ENCODE results near the gene COL15A1.

COL15A1 gene

DNA sequence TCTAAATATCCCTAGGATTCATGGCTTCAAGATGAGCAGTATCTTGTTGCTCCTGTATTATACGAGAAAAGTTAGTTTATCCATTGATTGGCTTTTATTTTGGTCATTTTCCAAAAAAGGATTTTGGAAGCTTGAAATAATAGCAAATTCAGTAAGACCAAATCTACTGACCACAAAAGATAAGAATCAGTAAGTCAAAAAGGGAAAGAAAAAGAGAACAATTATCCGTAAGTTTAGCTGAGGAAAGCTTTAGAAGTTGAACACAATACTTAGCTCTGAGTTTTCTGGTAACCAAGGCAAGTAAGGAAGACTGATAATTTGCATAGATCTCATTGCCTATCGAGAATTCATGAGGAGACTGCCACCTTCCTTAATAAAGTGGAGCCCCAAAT, 170.3 kb downstream of the COL15A1 start:
- Histone ChIP-seq H3K9me3 (replicated peaks; ENCODE audit: insufficient read depth, low read length) (no peaks in the 10 kb centered on the region), H3K36me3 (replicated peaks; ENCODE audit: insufficient read depth, low read length) (no peaks in the 10 kb centered on the region), H3K9ac (ENCODE audit: low read length) (no peak overlapping the region), H3K27ac (ENCODE audit: low read length) (no peak overlapping the region), H2AFZ (ENCODE audit: low read length) (no peak overlapping the region), H3F3A (ENCODE audit: insufficient read depth, low read length) (peaks cover 6% of the 10 kb centered on the region; the same call in 1 of the 2 replicates), H4K20me1 (ENCODE audit: insufficient read depth, low read length) (no peaks in the 10 kb centered on the region), H3K9me2 (replicated peaks; ENCODE audit: insufficient read depth, low read length) (no peaks in the 10 kb centered on the region), H3K27me3 (replicated peaks; ENCODE audit: insufficient read depth, low read length) (no peaks in the 10 kb centered on the region), H3K79me2 (ENCODE audit: low read length) (no peaks in the 10 kb centered on the region), H3K4me3 (ENCODE audit: low read length) (no peak overlapping the region), H3K4me1 (ENCODE audit: low read length) (peaks cover 15% of the 10 kb centered on the region), H3K4me2 (ENCODE audit: low read depth, low read length) (no peak overlapping the region)
- TF ChIP-seq CTCF (IDR thresholded peaks at IDR 0.05; ENCODE audit: low read length) (no peak), EZH2 (optimal IDR thresholded peaks at IDR 0.05; ENCODE audit: low read depth, low read length) (no peak), EZH2phosphoT487 (IDR thresholded peaks at IDR 0.05; ENCODE audit: low read length) (no peak)
- no peak for DNase-seq

GRCh38 chr9:99114846-99115500, 171.3 kb downstream of the COL15A1 start:
- H3K9me2 ChIP-seq (replicated peaks; ENCODE audit: insufficient read depth, low read length), result no peaks in the 10 kb centered on the region
- no peak for TF ChIP-seq CTCF (IDR thresholded peaks at IDR 0.05; ENCODE audit: low read length)
- no peak for TF ChIP-seq EZH2phosphoT487 (IDR thresholded peaks at IDR 0.05; ENCODE audit: low read length)
- TF ChIP-seq EZH2 (optimal IDR thresholded peaks at IDR 0.05; ENCODE audit: low read depth, low read length), result no peak

DNA sequence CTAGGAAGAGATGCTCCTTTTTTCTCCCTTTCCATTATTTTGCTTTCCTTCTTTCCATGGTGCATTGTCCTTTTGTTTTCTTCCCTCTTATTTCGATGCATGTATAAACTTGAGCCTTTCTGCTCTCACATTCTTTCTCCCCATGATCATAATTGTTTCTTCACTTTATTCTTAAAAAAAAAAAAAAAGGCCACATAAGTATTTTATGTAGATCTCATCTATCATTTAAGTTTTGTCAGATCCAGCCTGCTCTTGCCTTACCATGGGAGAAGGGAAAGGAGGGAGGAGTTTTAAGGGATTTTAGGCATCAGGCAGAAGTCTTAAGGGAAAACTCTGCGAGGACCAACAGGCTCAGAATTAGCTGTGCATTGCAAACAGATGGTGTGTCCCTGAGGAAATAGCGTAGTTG, 172.3 kb downstream of the COL15A1 start:
- no peak overlapping the region for H2AFZ ChIP-seq (ENCODE audit: low read length)
- no peaks in the 10 kb centered on the region for H3K27me3 ChIP-seq (replicated peaks; ENCODE audit: insufficient read depth, low read length)
- no peaks in the 10 kb centered on the region for H4K20me1 ChIP-seq (ENCODE audit: insufficient read depth, low read length)
- no peaks in the 10 kb centered on the region for H3K9me3 ChIP-seq (replicated peaks; ENCODE audit: insufficient read depth, low read length)
- no peaks in the 10 kb centered on the region for H3K9me2 ChIP-seq (replicated peaks; ENCODE audit: insufficient read depth, low read length)
- H3K27ac ChIP-seq (ENCODE audit: low read length), result no peak overlapping the region
- no peak overlapping the region for H3K4me3 ChIP-seq (ENCODE audit: low read length)
- H3K79me2 ChIP-seq (ENCODE audit: low read length), result no peaks in the 10 kb centered on the region
- no peak overlapping the region for H3K9ac ChIP-seq (ENCODE audit: low read length)
- DNase-seq, result no peak
- no peak overlapping the region for H3K4me2 ChIP-seq (ENCODE audit: low read depth, low read length)
- H3K4me1 ChIP-seq (ENCODE audit: low read length), result peaks cover 21% of the 10 kb centered on the region
- H3F3A ChIP-seq (ENCODE audit: insufficient read depth, low read length), result peaks cover 8% of the 10 kb centered on the region; the same call in 1 of the 2 replicates
- no peaks in the 10 kb centered on the region for H3K36me3 ChIP-seq (replicated peaks; ENCODE audit: insufficient read depth, low read length)
- TF ChIP-seq EZH2phosphoT487 (IDR thresholded peaks at IDR 0.05; ENCODE audit: low read length) (no peak), CTCF (IDR thresholded peaks at IDR 0.05; ENCODE audit: low read length) (no peak), EZH2 (optimal IDR thresholded peaks at IDR 0.05; ENCODE audit: low read depth, low read length) (no peak)

More at GRCh38 chr9:99114846-99115500, 171.3 kb downstream of the COL15A1 start:
- Histone ChIP-seq H3K9me3 (replicated peaks; ENCODE audit: insufficient read depth, low read length) (no peaks in the 10 kb centered on the region), H4K20me1 (ENCODE audit: insufficient read depth, low read length) (no peaks in the 10 kb centered on the region), H3K79me2 (ENCODE audit: low read length) (no peaks in the 10 kb centered on the region), H3F3A (ENCODE audit: insufficient read depth, low read length) (peaks cover 8% of the 10 kb centered on the region; the same call in 1 of the 2 replicates), H3K9ac (ENCODE audit: low read length) (no peak overlapping the region), H3K36me3 (replicated peaks; ENCODE audit: insufficient read depth, low read length) (no peaks in the 10 kb centered on the region), H3K27ac (ENCODE audit: low read length) (no peak overlapping the region), H3K27me3 (replicated peaks; ENCODE audit: insufficient read depth, low read length) (no peaks in the 10 kb centered on the region), H3K4me1 (ENCODE audit: low read length) (peaks cover 21% of the 10 kb centered on the region), H2AFZ (ENCODE audit: low read length) (no peak overlapping the region), H3K4me2 (ENCODE audit: low read depth, low read length) (no peak overlapping the region), H3K4me3 (ENCODE audit: low read length) (no peak overlapping the region)
- no peak for DNase-seq
